Measurements from ENCODE around the gene DENND2A. TPM values are rescaled to one million over a fixed set of nuclear protein-coding genes. Genes with fewer than 3 reads are reported as not detected.

The DENND2A gene
- total RNA-seq, 1 experiment from 2014 or later = 7.3 TPM

- H3K79me2 ChIP-seq (ENCODE audit: insufficient read depth, low read length) = no peaks in the 10 kb centered on the region
- H2BK12ac ChIP-seq (ENCODE audit: insufficient read length, low read depth, low read length) = no peak overlapping the region
- H3K27ac ChIP-seq (ENCODE audit: insufficient read length, low read depth, low read length) = no peak overlapping the region
- H3T11ph ChIP-seq (ENCODE audit: low read length) = no peak overlapping the region
- H3K23ac ChIP-seq (ENCODE audit: insufficient read length, low read depth, low read length) = no peak overlapping the region
- H4K8ac ChIP-seq (replicated peaks; ENCODE audit: insufficient read length, low read depth, low read length) = no peak overlapping the region
- H3K9ac ChIP-seq (ENCODE audit: extremely low read depth, insufficient read length, low read length) = no peak overlapping the region
- TF ChIP-seq, protein P1, sequence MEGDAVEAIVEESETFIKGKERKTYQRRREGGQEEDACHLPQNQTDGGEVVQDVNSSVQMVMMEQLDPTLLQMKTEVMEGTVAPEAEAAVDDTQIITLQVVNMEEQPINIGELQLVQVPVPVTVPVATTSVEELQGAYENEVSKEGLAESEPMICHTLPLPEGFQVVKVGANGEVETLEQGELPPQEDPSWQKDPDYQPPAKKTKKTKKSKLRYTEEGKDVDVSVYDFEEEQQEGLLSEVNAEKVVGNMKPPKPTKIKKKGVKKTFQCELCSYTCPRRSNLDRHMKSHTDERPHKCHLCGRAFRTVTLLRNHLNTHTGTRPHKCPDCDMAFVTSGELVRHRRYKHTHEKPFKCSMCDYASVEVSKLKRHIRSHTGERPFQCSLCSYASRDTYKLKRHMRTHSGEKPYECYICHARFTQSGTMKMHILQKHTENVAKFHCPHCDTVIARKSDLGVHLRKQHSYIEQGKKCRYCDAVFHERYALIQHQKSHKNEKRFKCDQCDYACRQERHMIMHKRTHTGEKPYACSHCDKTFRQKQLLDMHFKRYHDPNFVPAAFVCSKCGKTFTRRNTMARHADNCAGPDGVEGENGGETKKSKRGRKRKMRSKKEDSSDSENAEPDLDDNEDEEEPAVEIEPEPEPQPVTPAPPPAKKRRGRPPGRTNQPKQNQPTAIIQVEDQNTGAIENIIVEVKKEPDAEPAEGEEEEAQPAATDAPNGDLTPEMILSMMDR (conservative IDR thresholded peaks at IDR 0.05) = no peak
- Mint-ChIP-seq H3K36me3 (ENCODE audit: insufficient read depth in 1 of 3, low read depth in 3 of 3) (no peaks in the 10 kb centered on the region), H3K27me3 (ENCODE audit: low read depth) (no peaks in the 10 kb centered on the region; the same call in 1 of the 2 replicates), H3K27ac (peak overlapping the region in 2 of 3 experiments; percentile 18 to 34; a peak in 3 of 7 replicates), H3K4me3 (no peak overlapping the region), H3K9me3 (no peaks in the 10 kb centered on the region), H3K4me1 (no peaks in the 10 kb centered on the region)
- H3K27me3 ChIP-seq (ENCODE audit: insufficient read depth, low read length) = no peaks in the 10 kb centered on the region
- H2AFZ ChIP-seq (ENCODE audit: low read length) = no peak overlapping the region
- H2BK15ac ChIP-seq (ENCODE audit: low read depth, low read length) = no peak overlapping the region
- H3K79me1 ChIP-seq (ENCODE audit: insufficient read depth, low read depth, low read length, poor library complexity, severe bottlenecking) = no peaks in the 10 kb centered on the region
- no peak overlapping the region for H2BK5ac ChIP-seq (ENCODE audit: insufficient read length, low read length)
- H3K9me3 ChIP-seq (ENCODE audit: control insufficient read depth, low read depth, low read length) = no peaks in the 10 kb centered on the region
- no peak overlapping the region for H4K5ac ChIP-seq (ENCODE audit: insufficient read length, low read depth, low read length)
- WGBS (ENCODE audit: extremely low coverage, insufficient read length, low lambda C conversion rate) = no CpG with 5 or more reads among the region's 3 CpGs
- no peak overlapping the region for H3K4me2 ChIP-seq (ENCODE audit: insufficient read depth, insufficient read length, low read length)
- no peak overlapping the region for H2BK120ac ChIP-seq (ENCODE audit: low read depth, low read length, poor library complexity, severe bottlenecking)
- no peak overlapping the region for H3K18ac ChIP-seq (ENCODE audit: insufficient read length, low read depth, low read length)
- H4K91ac ChIP-seq (ENCODE audit: insufficient read length, low read depth, low read length) = no peak overlapping the region
- H3K4ac ChIP-seq (ENCODE audit: low read depth, low read length) = no peak overlapping the region
- no peak for DNase-seq
- H2BK20ac ChIP-seq (ENCODE audit: low read depth, low read length, poor library complexity, severe bottlenecking) = no peak overlapping the region
- no peak overlapping the region for H2AK5ac ChIP-seq (ENCODE audit: insufficient read length, low read length)
- no peak overlapping the region for H3K56ac ChIP-seq (ENCODE audit: insufficient read length, low read depth, low read length)
- H3K23me2 ChIP-seq (ENCODE audit: insufficient read length, low read depth, low read length, poor library complexity, severe bottlenecking) = no peaks in the 10 kb centered on the region
- no peaks in the 10 kb centered on the region for H4K20me1 ChIP-seq (ENCODE audit: control insufficient read depth, insufficient read depth, insufficient read length)
- no peak overlapping the region for H3K14ac ChIP-seq (ENCODE audit: insufficient read depth, low read length)
- H3K4me1 ChIP-seq (ENCODE audit: insufficient read depth, low read length) = no peaks in the 10 kb centered on the region
These were observed 105.9 kb downstream of the DENND2A start for GRCh38 chr7:140534743-140535142.
